Upper lobe of right lung (tissue), 1 donor: ENCODE results near the gene DYRK3. TPM values are rescaled to one million over a fixed set of nuclear protein-coding genes. Genes with fewer than 3 reads are reported as not detected.

Source experiments
- ATAC-seq: fragments of 200-7000 bp; cut with Tn5 transposase; one replicate; pipeline ENCODE4 v1.9.1; 2020; ENCODE audit warnings: mild to moderate bottlenecking, moderate library complexity
- DNase-seq: peaks from one replicate; pipeline ENCODE4 v3.0.0-alpha.2; 2020
- H3K27ac ChIP-seq: fragments of 200-600 bp; one replicate; pipeline ENCODE4 v1.8.0; 2022
- H3K27me3 ChIP-seq: fragments of 200-600 bp; one replicate; pipeline ENCODE4 v1.8.0; 2022; ENCODE audit warnings: mild to moderate bottlenecking
- H3K36me3 ChIP-seq: fragments of 200-600 bp; one replicate; pipeline ENCODE4 v1.8.0; 2022
- H3K4me1 ChIP-seq: fragments of 200-600 bp; one replicate; pipeline ENCODE4 v1.8.0; 2022
- H3K4me3 ChIP-seq: fragments of 200-600 bp; one replicate; pipeline ENCODE4 v1.8.0; 2022; ENCODE audit warnings: mild to moderate bottlenecking
- H3K9me3 ChIP-seq: fragments of 200-600 bp; one replicate; pipeline ENCODE4 v1.8.0; 2022
- CTCF ChIP-seq: fragments of 200-600 bp; IDR thresholded peaks from one replicate; pipeline ENCODE4 v1.8.0; 2022; ENCODE audit warnings: antibody characterized with exemption
- intact Hi-C: fragments of 100-400 bp; cut with DNase I; formaldehyde crosslinking; loops from one replicate; pipeline ENCODE4 v1.11.0; 2022
- total RNA-seq: library from RNA; stranded (reverse); fragmentation: NEBNext Ultra II Directional; extraction: Animal tissue kit (Norgen Biotek cat#: 25700); gene quantifications from one replicate; pipeline ENCODE4 v1.2.1, GENCODE V29; 2021
- donor health status: DM: no; HTN: yes; CAD: no; lungs with severe emphysema.

DYRK3 gene
- total RNA-seq, 1 donor from 2014 or later: 8.1 TPM

- Histone ChIP-seq H3K9me3 (no peaks in the 10 kb centered on the region), H3K27me3 (no peaks in the 10 kb centered on the region), H3K4me3 (no peak overlapping the region), H3K27ac (no peak overlapping the region), H3K36me3 (peaks cover 93% of the 10 kb centered on the region), H3K4me1 (peaks cover 16% of the 10 kb centered on the region)
- intact Hi-C loops: loop anchor here (10.0 kb wide), 1 partner anchor 94 kb away; no protein-coding TSS in a partner anchor
- TF ChIP-seq CTCF: no peak
- DNase-seq: no peak
- peak; percentile 41 for ATAC-seq
These were observed 46.1 kb upstream of the DYRK3 start for GRCh38 chr1:206589206-206589605.

DNA sequence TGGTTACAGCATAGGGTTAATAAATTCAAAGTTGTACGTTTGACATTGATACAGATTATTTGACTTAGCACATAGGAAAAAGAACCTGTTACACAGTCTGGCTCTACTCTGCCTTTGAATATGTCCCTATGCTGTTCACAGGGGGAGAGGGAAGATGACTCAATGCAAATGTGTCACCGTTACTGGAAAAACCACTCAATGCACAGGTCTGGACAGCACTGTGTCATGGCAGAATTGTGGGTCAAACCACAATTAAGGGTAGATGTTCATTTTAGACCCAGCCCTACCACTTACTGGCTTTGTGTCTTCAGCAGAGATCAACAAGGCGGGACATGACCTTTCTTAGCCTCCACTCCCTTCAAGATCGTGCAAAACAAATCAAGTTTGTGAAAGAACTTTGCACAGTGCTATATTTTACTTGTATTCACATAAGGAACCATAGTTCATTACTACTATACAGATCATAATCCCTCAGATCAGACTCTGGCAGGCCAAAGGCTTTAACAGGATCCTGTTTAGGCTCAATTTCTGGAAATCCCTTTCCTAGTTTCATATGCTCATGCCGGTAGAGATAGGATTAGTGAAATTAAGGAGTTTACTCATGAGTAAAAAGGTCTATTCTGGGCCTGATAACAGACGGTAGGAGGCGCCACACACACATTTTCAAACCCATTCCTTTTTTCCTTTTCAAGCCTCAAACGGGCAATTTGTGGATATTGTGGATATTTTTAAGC is 45.1 kb upstream of the DYRK3 start:
- TF ChIP-seq CTCF: peak; percentile 26
- ATAC-seq (peak; percentile 13), DNase-seq (no peak)
- peaks cover 16% of the 10 kb centered on the region for H3K4me1 ChIP-seq
- no peaks in the 10 kb centered on the region for H3K27me3 ChIP-seq
- intact Hi-C loops: no loop called here
- peak overlapping the region; percentile 12 for H3K27ac ChIP-seq
- no peak overlapping the region for H3K4me3 ChIP-seq
- H3K9me3 ChIP-seq: no peaks in the 10 kb centered on the region
- H3K36me3 ChIP-seq: peaks cover 93% of the 10 kb centered on the region

DNA sequence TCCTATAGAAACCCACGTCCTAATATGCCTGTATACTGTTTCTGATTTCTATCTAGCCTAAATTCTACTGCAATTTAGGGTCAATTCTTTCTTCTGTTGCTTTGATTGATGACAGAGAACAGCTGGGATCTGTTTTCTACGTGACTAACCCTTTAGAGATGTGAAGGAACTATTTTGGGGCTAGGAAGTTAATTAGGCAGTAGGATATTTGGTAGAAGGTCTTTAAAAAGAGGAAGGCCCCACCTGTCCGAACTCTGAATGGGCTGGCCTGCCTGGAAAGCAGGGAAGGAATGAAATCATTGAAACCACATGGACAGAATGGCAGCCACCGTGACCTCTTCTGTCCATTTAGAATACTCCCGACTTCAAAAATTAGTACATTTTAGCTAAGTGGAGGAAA is 44.1 kb upstream of the DYRK3 start:
- TF ChIP-seq CTCF: no peak
- H3K27me3 ChIP-seq: no peaks in the 10 kb centered on the region
- H3K4me1 ChIP-seq: peaks cover 16% of the 10 kb centered on the region
- H3K27ac ChIP-seq: no peak overlapping the region
- H3K36me3 ChIP-seq: peaks cover 93% of the 10 kb centered on the region
- no peak overlapping the region for H3K4me3 ChIP-seq
- no peak for DNase-seq
- no peak for ATAC-seq
- H3K9me3 ChIP-seq: no peaks in the 10 kb centered on the region
- intact Hi-C loops: no loop called here

DNA sequence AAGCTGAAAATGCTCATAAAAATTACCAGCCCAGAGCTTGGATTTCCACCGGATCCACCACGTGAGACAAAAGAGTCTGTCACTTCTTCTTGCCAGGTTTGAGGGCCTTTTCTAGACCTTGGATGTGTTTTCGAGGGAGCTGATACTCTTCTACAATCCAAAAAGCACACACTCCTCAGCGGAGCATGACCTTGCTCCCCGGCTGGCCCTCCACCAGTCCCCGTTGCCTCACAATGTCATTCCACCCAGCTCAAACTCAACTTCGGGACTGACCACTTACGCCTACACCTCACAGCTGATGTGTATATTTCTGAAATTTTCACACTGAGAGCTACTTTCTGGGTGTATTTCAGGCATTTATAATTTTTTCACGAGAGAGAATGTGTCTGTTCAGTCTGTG is 43.6 kb upstream of the DYRK3 start:
- H3K27me3 ChIP-seq: no peaks in the 10 kb centered on the region
- peaks cover 93% of the 10 kb centered on the region for H3K36me3 ChIP-seq
- no peak for DNase-seq
- TF ChIP-seq CTCF: no peak
- H3K27ac ChIP-seq: no peak overlapping the region
- intact Hi-C loops: no loop called here
- no peak overlapping the region for H3K4me3 ChIP-seq
- ATAC-seq: no peak
- peaks cover 16% of the 10 kb centered on the region for H3K4me1 ChIP-seq
- H3K9me3 ChIP-seq: no peaks in the 10 kb centered on the region

- TF ChIP-seq CTCF: no peak
- Histone ChIP-seq H3K36me3 (peaks cover 93% of the 10 kb centered on the region), H3K4me3 (no peak overlapping the region), H3K4me1 (peaks cover 13% of the 10 kb centered on the region), H3K27me3 (no peaks in the 10 kb centered on the region), H3K27ac (no peak overlapping the region), H3K9me3 (no peaks in the 10 kb centered on the region)
- no peak for DNase-seq
- intact Hi-C loops: no loop called here
- no peak for ATAC-seq
These were observed 41.9 kb upstream of the DYRK3 start for GRCh38 chr1:206593351-206593925.
